Upper lobe of left lung (tissue), 6 donors: Measurements from ENCODE around the gene DCST1. TPM values are rescaled to one million over a fixed set of nuclear protein-coding genes. Genes with fewer than 3 reads are reported as not detected.

Source experiments
- ATAC-seq, 2 donors: fragments of 200-7000 bp; cut with Tn5 transposase; one replicate each; pipeline ENCODE4 v1.9.1; 2022; ENCODE audit warnings: mild to moderate bottlenecking in 2 of 2, moderate library complexity in 2 of 2; ENCODE audit not compliant: low FRiP score in 2 of 2
- DNase-seq, 2 donors: peaks; one replicate each; pipeline ENCODE4 v3.0.0-alpha.2; 2019 to 2020
- H3K27ac ChIP-seq, 4 donors: fragments of 200-600 bp; sonication (generic); one replicate each; pipeline ENCODE4 v1.5.1; 2016 to 2019
- H3K27me3 ChIP-seq, 4 donors: fragments of 200-600 bp; sonication (generic); one replicate each; pipeline ENCODE4 v1.5.1; 2017 to 2019
- H3K36me3 ChIP-seq, 4 donors: fragments of 200-600 bp; sonication (generic); one replicate each; pipeline ENCODE4 v1.5.1; 2016 to 2019
- H3K4me1 ChIP-seq, 4 donors: fragments of 200-600 bp; sonication (generic); one replicate each; pipeline ENCODE4 v1.5.1; 2018 to 2019
- H3K4me3 ChIP-seq, 4 donors: fragments of 200-600 bp; sonication (generic); one replicate each; pipeline ENCODE4 v1.5.1; 2017 to 2019; ENCODE audit warnings: mild to moderate bottlenecking in 2 of 4, moderate library complexity in 1 of 4
- H3K9me3 ChIP-seq, 4 donors: fragments of 200-600 bp; sonication (generic); one replicate each; pipeline ENCODE4 v1.5.1; 2018 to 2019
- CTCF ChIP-seq, 6 experiments: fragments of 450-650 bp in 4 of 6; fragments of 200-600 bp in 2 of 6; sonication (generic) in 2 of 6; IDR thresholded peaks; one replicate each; pipeline ENCODE4 v1.5.1; 2016 to 2019; ENCODE audit warnings: antibody characterized with exemption in 6 of 6
- EP300 ChIP-seq, 4 donors: sonication (generic); formaldehyde crosslinking; IDR thresholded peaks; one replicate each; pipeline ENCODE4 v1.5.1; 2017; ENCODE audit warnings: antibody characterized with exemption in 4 of 4, control low read depth in 2 of 4
- POLR2A ChIP-seq, 4 donors: fragments of 450-650 bp; IDR thresholded peaks; one replicate each; pipeline ENCODE4 v1.5.1; 2016 to 2017; ENCODE audit warnings: antibody characterized with exemption in 4 of 4, mild to moderate bottlenecking in 2 of 4
- POLR2AphosphoS5 ChIP-seq, 2 donors: sonication (generic); formaldehyde crosslinking; IDR thresholded peaks; one replicate each; pipeline ENCODE4 v1.5.1; 2017; ENCODE audit warnings: antibody characterized with exemption in 2 of 2
- WGBS, 2 donors: methylation state at CpG; one replicate each; pipeline ENCODE4 v1.1.5; 2017 to 2018; 5-methylcytosine and 5-hydroxymethylcytosine counted together
- total RNA-seq, 6 donors: library from RNA; depleted of rRNA in 4 of 6; stranded (reverse); fragments of >200 nt in 4 of 6; gene quantifications; one replicate each; pipeline versions ENCODE4 v1.1.0 to v1.2.1, GENCODE V29; 2016 to 2021
- donor health status: DM: no; HTN: no; CAD: no; lungs with moderate emphysema.
- donor health status: DM: no; HTN: yes; CAD: no; lungs with severe emphysema.

Gene DCST1
- total RNA-seq, 6 donors from 2014 or later: 0.89 TPM; not detected in 5

- TF ChIP-seq CTCF (IDR thresholded peaks at IDR 0.05) (no peak), POLR2AphosphoS5 (IDR thresholded peaks at IDR 0.05) (no peak), POLR2A (IDR thresholded peaks at IDR 0.05) (no peak), EP300 (IDR thresholded peaks at IDR 0.05) (no peak)
- Histone ChIP-seq H3K27ac (peak overlapping the region; percentile 93 to 100 (median 96)), H3K4me1 (peaks cover 39 to 51% (median 43%) of the 10 kb centered on the region in 4 donors), H3K4me3 (peak overlapping the region; percentile 83 to 94 (median 92)), H3K9me3 (no peaks in the 10 kb centered on the region), H3K36me3 (no peaks in the 10 kb centered on the region), H3K27me3 (no peaks in the 10 kb centered on the region)
- ATAC-seq: no peak
- no peak for DNase-seq
- 0% methylated on average over 9 to 11 of the region's 11 CpGs for WGBS, 2 donors
Observed at GRCh38 chr1:155001425-155001674, 32.3 kb upstream of the DCST1 start.

- Histone ChIP-seq H3K9me3 (no peaks in the 10 kb centered on the region), H3K4me3 (peak overlapping the region; percentile 83 to 94 (median 92)), H3K36me3 (no peaks in the 10 kb centered on the region), H3K27me3 (no peaks in the 10 kb centered on the region), H3K27ac (peak overlapping the region; percentile 93 to 100 (median 96)), H3K4me1 (peaks cover 44 to 56% (median 49%) of the 10 kb centered on the region in 4 donors)
- ATAC-seq (peak; percentile 92 to 95), DNase-seq (peak; percentile 98 to 100)
- TF ChIP-seq CTCF (IDR thresholded peaks at IDR 0.05): peak; percentile 20 to 43 (median 36)
- TF ChIP-seq POLR2A (IDR thresholded peaks at IDR 0.05): peak in 2 of 4 donors; percentile 32 to 82
- no peak for TF ChIP-seq EP300 (IDR thresholded peaks at IDR 0.05)
- TF ChIP-seq POLR2AphosphoS5 (IDR thresholded peaks at IDR 0.05): peak; percentile 86
- 0 to 1% methylated on average over 14 to 37 of the region's 38 CpGs for WGBS, 2 donors
Observed at GRCh38 chr1:155001675-155002463, 31.8 kb upstream of the DCST1 start.

GRCh38 chr1:155002464-155003226 is 31.0 kb upstream of the DCST1 start, which contains the start of gene ZBTB7B:
TSS of gene ZBTB7B (plus strand) at chr1:155002802. CDS start at chr1:155014661, 11,859 bp downstream.
- whole genome bisulfite sequencing, 2 donors: 0 to 1% methylated on average over 7 to 21 of the region's 35 CpGs
- TF ChIP-seq POLR2AphosphoS5 (IDR thresholded peaks at IDR 0.05) (no peak), CTCF (IDR thresholded peaks at IDR 0.05) (peak in 1 of 6 experiments; percentile 16), POLR2A (IDR thresholded peaks at IDR 0.05) (peak in 1 of 4 donors; percentile 45)
- Histone ChIP-seq H3K9me3 (no peaks in the 10 kb centered on the region), H3K4me1 (peaks cover 52 to 64% (median 56%) of the 10 kb centered on the region in 4 donors), H3K27me3 (no peaks in the 10 kb centered on the region), H3K27ac (peak within 1 kb of the TSS; percentile 93 to 100 (median 96)), H3K36me3 (no peaks in the 10 kb centered on the region), H3K4me3 (peak within 1 kb of the TSS; percentile 90 to 94 (median 94))
- DNase-seq (peak; percentile 66 to 91), ATAC-seq (peak; percentile 11 to 22)

GRCh38 chr1:155003227-155003765 is 30.3 kb upstream of the DCST1 start:
- Histone ChIP-seq H3K4me3 (peak overlapping the region; percentile 90 to 94 (median 94)), H3K4me1 (peaks cover 58 to 70% (median 63%) of the 10 kb centered on the region in 4 donors), H3K27ac (peak overlapping the region; percentile 93 to 100 (median 96)), H3K27me3 (no peaks in the 10 kb centered on the region), H3K36me3 (no peaks in the 10 kb centered on the region), H3K9me3 (no peaks in the 10 kb centered on the region)
- no peak for TF ChIP-seq EP300 (IDR thresholded peaks at IDR 0.05)
- no peak for TF ChIP-seq CTCF (IDR thresholded peaks at IDR 0.05)
- TF ChIP-seq POLR2AphosphoS5 (IDR thresholded peaks at IDR 0.05): no peak
- no peak for TF ChIP-seq POLR2A (IDR thresholded peaks at IDR 0.05)
- ATAC-seq (no peak), DNase-seq (peak in 1 of 2 donors; percentile 88)
- 0% methylated on average over 9 to 37 of the region's 37 CpGs for WGBS, 2 donors
